CD4-positive, alpha-beta T cell treated with Interleukin-1 beta for 1 hour (primary cell): ENCODE data around the gene UGT1A7.
"Not testable (repeated sequence)": the region's sequence is repeated elsewhere in the genome, so short reads cannot be mapped to it uniquely, and the experiment has no call there.

Experiments
- DNase-seq, 2 donors: peaks; one replicate each; pipeline ENCODE4 v3.0.0-alpha.2; 2020 to 2022

Gene UGT1A7

GRCh38 chr2:233718552-233718951 lies 36.9 kb downstream of the UGT1A7 start, which contains the start of gene UGT1A4:
Gene UGT1A4, plus strand, starts transcription at chr2:233718736. Its CDS starts 85 bp downstream, at chr2:233718821.
- no peak for DNase-seq

GRCh38 chr2:233728723-233729301 lies 47.1 kb downstream of the UGT1A7 start, which contains the start of gene UGT1A3:
Gene UGT1A3, plus strand, starts transcription at chr2:233729042. Its CDS starts 85 bp downstream, at chr2:233729127.
- no peak for DNase-seq

GRCh38 chr2:233736868-233737653 lies 55.4 kb downstream of the UGT1A7 start:
- DNase-seq, result not testable (repeated sequence)

DNA sequence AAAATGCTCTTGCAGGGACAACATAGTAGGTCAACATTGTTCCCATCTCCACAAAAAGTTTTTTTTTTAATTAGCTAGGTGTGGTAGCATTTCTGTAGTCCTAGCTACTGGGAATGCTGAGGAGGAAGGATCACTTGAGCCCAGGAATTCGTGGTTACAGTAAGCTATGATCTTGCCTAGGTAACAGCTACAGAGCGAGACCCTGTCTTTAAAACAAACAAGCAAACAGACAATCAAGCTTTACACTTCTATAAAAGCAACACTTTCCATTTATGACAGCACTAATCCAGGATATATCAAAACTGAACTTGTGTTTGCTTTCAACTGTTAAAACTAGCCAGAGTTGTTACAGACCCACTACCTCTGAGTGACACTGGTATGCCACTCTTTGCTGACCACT lies 59.2 kb downstream of the UGT1A7 start:
- no peak for DNase-seq

- DNase-seq, result no peak
These were observed 62.0 kb downstream of the UGT1A7 start for GRCh38 chr2:233743464-233744259.

- no peak for DNase-seq
These were observed 63.5 kb downstream of the UGT1A7 start for GRCh38 chr2:233745073-233745755.

- DNase-seq, result not testable (repeated sequence)
These were observed 64.1 kb downstream of the UGT1A7 start for GRCh38 chr2:233745838-233746237.

DNA sequence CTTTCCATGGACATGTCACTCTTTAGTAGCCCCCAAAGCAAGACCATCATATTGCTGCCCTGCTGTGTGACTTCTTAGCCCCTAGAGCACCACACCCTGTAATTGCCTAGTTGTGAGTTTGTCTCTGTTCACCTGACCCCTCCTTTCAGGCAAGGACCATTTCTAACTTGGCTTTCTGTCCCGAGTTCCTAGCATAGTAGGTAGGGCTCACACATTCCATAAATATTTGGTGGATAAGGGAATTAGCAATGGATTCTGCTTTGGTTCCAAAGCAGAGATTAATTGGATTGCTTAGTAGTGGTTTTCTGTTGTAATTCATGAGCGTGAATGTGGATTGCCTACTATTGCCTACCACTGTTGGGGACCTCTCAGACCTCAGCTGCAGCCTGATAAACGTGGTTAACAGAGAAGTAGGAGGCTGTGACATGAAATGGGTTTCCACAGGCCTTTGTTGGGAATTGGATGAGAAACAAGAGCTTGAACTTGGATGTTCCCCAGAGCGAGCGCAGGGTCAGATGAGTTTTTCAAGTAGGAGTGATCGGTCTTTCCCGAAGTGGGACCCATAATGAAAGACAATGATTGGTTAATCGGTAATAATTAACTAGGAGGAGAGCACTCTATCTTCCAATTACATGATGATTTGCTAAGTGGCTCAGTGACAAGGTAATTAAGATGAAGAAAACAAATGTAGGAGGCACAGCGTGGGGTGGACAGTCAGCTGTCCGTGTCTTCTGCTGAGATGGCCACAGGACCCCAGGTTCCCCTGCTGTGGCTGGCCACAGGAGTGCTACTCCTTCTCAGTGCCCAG lies 65.0 kb downstream of the UGT1A7 start:
- no peak for DNase-seq

- DNase-seq, result no peak
These were observed 65.5 kb downstream of the UGT1A7 start for GRCh38 chr2:233747283-233747544.

- not testable (repeated sequence) for DNase-seq
These were observed 69.0 kb downstream of the UGT1A7 start for GRCh38 chr2:233750689-233751088.

- not testable (repeated sequence) for DNase-seq
These were observed 69.7 kb downstream of the UGT1A7 start for GRCh38 chr2:233751212-233752009.

GRCh38 chr2:233754872-233755611 lies 73.3 kb downstream of the UGT1A7 start:
- no peak for DNase-seq

- DNase-seq, result no peak
These were observed 74.9 kb downstream of the UGT1A7 start for GRCh38 chr2:233756429-233757081.

DNA sequence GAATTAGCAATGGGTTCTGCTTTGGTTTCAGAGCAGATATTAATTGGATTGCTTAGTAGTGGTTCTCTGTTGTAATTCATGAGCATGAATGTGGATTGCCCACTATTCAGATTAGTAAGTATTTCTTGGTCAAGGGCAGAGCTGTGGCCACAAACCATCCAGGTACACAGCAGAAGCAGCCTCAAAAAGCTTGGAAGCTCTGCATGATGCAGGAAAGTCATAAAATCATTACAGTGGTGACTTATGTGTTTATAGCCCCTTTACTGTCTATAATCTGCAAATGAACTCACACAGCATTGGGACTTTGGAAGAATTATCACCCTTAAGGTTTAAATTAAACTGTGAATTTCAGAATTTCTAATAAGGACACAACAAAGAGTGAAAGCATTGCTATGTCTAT lies 76.4 kb downstream of the UGT1A7 start:
- DNase-seq, result no peak

DNA sequence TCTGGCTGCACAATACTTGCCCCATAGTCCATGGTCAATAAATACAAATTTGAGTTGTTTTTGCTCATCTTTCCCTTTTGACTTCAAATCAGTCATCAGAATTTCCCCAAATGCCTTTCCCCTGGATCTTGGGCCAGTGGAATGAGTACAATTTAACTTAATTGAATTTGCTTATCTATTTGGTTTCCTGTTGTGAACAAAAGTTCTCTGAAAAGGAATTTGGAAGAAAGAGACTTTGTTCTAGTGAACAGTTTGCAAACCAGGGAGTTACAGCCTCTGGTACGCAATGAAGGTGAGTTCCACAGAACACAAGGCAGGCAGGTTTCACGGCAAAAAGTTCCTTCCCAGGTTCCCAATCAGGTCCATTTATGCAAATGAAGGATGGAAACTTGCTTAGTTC lies 77.1 kb downstream of the UGT1A7 start:
- DNase-seq, result no peak

DNA sequence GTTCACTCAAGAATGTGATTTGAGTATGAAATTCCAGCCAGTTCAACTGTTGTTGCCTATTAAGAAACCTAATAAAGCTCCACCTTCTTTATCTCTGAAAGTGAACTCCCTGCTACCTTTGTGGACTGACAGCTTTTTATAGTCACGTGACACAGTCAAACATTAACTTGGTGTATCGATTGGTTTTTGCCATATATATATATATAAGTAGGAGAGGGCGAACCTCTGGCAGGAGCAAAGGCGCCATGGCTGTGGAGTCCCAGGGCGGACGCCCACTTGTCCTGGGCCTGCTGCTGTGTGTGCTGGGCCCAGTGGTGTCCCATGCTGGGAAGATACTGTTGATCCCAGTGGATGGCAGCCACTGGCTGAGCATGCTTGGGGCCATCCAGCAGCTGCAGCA lies 78.3 kb downstream of the UGT1A7 start, which contains the start of gene UGT1A1:
Gene UGT1A1 (plus strand): TSS at position 228 of the 400 bp plus-strand sequence. CDS start 18 bp downstream, at position 246.
- DNase-seq, result no peak

DNA sequence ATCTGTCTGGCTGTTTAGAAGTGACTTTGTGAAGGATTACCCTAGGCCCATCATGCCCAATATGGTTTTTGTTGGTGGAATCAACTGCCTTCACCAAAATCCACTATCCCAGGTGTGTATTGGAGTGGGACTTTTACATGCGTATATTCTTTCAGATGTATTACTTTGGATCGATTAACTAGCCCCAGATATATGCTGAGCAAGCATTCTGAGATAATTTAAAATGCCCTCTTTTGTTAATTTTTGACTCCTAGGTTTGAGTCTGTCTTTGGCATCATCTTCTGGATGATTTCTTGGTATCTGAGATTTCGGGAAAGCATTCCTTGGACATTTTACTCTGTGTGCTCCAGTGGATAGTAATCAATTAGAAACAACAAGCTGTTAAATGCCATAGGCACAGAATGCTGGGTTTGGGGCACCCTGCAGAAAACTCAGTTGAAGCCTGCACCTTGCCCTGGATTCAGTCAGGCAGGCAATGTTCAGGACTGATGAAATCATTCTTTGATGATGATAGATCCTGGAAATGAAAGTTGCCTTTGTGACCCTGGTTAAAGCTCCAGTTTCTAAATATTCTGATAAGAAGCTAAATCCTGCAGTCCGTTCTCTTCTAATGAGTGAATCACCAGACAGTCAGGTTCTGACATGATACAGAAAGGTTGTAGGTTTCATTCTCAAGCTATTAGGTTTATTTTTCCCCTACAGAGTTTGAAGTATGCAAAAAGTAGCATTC lies 79.5 kb downstream of the UGT1A7 start:
- no peak for DNase-seq

DNA sequence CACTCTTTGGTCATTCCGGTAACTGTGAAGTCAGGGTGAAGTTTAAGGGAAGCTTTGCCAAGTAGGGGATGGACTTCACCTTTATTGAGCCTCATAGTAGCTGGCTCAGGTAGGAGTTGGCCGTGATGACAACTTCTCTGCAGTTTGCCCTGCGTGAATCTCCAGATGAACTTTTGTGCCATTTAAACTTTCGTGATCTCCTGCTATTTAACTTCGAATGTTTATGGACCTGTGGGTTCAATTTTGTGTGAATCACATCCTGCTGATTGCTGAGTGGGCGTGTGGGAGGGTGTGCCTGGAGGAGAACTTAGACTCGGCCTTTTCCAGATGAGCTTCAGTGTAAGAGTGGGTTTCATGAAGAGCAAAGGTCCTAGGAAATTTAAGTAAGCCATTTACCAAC lies 82.6 kb downstream of the UGT1A7 start:
- DNase-seq, result no peak

DNA sequence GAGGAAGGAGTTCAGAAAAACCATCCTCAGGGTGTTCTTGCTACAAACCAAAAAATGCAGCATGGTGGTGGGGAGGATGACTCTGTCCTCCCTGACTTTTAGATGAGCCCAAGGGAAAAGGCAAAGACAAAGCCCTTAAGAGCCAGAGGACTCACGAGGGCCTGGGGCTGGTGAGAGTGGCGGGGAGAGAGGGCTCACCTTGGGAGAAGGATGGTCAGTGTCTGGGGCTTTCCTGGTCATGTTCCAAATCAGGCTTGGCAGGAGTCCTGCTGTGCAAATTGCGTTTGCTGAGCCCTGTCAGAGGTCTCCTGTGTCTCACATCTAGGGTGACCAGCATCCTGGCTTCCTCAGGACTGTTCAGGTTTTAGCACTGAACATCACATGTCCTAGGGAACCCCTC lies 83.1 kb downstream of the UGT1A7 start:
- no peak for DNase-seq
